ENCODE measurements around the gene ZDHHC14.

The ZDHHC14 gene

GRCh38 chr6:157372501-157373280 lies 8.3 kb upstream of the ZDHHC14 start:
- H3K4me3 ChIP-seq (ENCODE audit: severe bottlenecking): no peak overlapping the region
- H3K4me1 ChIP-seq (ENCODE audit: insufficient read depth, poor library complexity, severe bottlenecking): no peaks in the 10 kb centered on the region
- H3K36me3 ChIP-seq (ENCODE audit: low read depth): no peaks in the 10 kb centered on the region
- no peak overlapping the region for H3K27ac ChIP-seq (ENCODE audit: poor library complexity, severe bottlenecking)
- no peaks in the 10 kb centered on the region for H3K27me3 ChIP-seq (ENCODE audit: insufficient read depth, poor library complexity, severe bottlenecking)
- ATAC-seq (ENCODE audit: low read depth): no peak
- DNase-seq (ENCODE audit: low spot score): no peak
- H3K9me3 ChIP-seq (ENCODE audit: severe bottlenecking): no peaks in the 10 kb centered on the region
- TF ChIP-seq CTCF (IDR thresholded peaks at IDR 0.05; ENCODE audit: poor library complexity, severe bottlenecking): no peak

- DNase-seq (ENCODE audit: low spot score) (no peak), ATAC-seq (ENCODE audit: low read depth) (no peak)
- no peaks in the 10 kb centered on the region for H3K27me3 ChIP-seq (ENCODE audit: insufficient read depth, poor library complexity, severe bottlenecking)
- H3K36me3 ChIP-seq (ENCODE audit: low read depth): no peaks in the 10 kb centered on the region
- TF ChIP-seq CTCF (IDR thresholded peaks at IDR 0.05; ENCODE audit: poor library complexity, severe bottlenecking): no peak
- H3K4me1 ChIP-seq (ENCODE audit: insufficient read depth, poor library complexity, severe bottlenecking): no peaks in the 10 kb centered on the region
- no peak overlapping the region for H3K27ac ChIP-seq (ENCODE audit: poor library complexity, severe bottlenecking)
- no peak overlapping the region for H3K4me3 ChIP-seq (ENCODE audit: severe bottlenecking)
- H3K9me3 ChIP-seq (ENCODE audit: severe bottlenecking): no peaks in the 10 kb centered on the region
Measured at GRCh38 chr6:157374889-157375443, 6.0 kb upstream of the ZDHHC14 start.

- H3K27ac ChIP-seq (ENCODE audit: poor library complexity, severe bottlenecking): no peak overlapping the region
- no peak overlapping the region for H3K4me3 ChIP-seq (ENCODE audit: severe bottlenecking)
- TF ChIP-seq CTCF (IDR thresholded peaks at IDR 0.05; ENCODE audit: poor library complexity, severe bottlenecking): no peak
- ATAC-seq (ENCODE audit: low read depth) (no peak), DNase-seq (ENCODE audit: low spot score) (no peak)
- H3K4me1 ChIP-seq (ENCODE audit: insufficient read depth, poor library complexity, severe bottlenecking): no peaks in the 10 kb centered on the region
- H3K36me3 ChIP-seq (ENCODE audit: low read depth): no peaks in the 10 kb centered on the region
- H3K9me3 ChIP-seq (ENCODE audit: severe bottlenecking): no peaks in the 10 kb centered on the region
- H3K27me3 ChIP-seq (ENCODE audit: insufficient read depth, poor library complexity, severe bottlenecking): no peaks in the 10 kb centered on the region
Measured at GRCh38 chr6:157376241-157376640, 4.7 kb upstream of the ZDHHC14 start.

GRCh38 chr6:157376706-157377230 lies 4.2 kb upstream of the ZDHHC14 start:
- H3K27me3 ChIP-seq (ENCODE audit: insufficient read depth, poor library complexity, severe bottlenecking): no peaks in the 10 kb centered on the region
- H3K27ac ChIP-seq (ENCODE audit: poor library complexity, severe bottlenecking): no peak overlapping the region
- no peaks in the 10 kb centered on the region for H3K36me3 ChIP-seq (ENCODE audit: low read depth)
- H3K9me3 ChIP-seq (ENCODE audit: severe bottlenecking): no peaks in the 10 kb centered on the region
- H3K4me1 ChIP-seq (ENCODE audit: insufficient read depth, poor library complexity, severe bottlenecking): no peaks in the 10 kb centered on the region
- no peak for DNase-seq (ENCODE audit: low spot score)
- no peak for ATAC-seq (ENCODE audit: low read depth)
- no peak for TF ChIP-seq CTCF (IDR thresholded peaks at IDR 0.05; ENCODE audit: poor library complexity, severe bottlenecking)
- H3K4me3 ChIP-seq (ENCODE audit: severe bottlenecking): no peak overlapping the region
